Measurements from ENCODE around the gene GPR146.

GPR146 gene

DNA sequence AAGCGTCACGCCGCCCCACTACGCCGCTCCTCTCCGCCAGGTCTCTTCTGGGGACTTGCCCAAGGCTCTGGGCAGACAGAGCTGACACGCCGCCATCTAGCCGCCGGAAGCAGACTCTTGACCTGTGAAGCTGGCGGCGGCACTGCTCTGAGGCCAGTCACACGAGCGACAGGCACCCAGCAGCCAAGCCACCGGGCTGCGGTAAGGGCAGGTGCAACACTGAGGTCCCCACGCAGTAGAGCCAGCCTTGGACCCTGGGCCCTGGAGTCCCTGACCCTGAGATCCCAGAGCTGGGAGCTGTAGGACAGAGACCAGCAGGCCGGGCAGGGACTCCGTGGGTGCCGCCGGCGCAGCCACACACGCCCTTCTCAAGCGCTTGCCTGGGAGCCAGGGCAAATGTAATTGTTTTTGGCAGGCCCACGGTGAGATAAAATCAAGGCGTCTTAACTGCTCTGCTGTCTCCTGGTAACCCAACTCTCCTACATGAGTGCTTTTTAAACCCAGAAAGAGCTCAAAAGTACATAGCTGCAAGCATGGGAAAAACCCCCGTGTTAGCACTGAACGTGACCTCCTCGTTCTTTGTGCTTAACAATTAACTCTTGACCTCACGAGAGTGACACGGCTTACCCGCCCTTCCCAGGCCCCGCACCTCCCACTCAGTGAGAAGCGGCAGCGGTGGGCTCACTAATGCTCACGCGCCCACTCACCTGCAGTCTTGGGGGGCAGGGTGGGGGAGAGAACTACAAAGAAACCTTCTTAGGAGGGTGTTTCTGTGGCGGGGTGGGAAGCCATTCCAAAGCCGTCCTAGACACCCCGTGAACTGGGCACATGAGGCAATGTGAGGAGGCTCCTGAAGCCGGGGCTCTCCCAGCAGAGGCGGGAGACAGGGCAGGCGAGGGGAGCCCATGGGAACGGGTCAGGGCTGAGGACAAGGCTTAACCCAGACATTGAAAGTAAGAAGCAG lies 52.1 kb downstream of the GPR146 start:
- Mint-ChIP-seq H3K36me3 (peaks cover 8% of the 10 kb centered on the region), H3K27ac (no peak overlapping the region), H3K27me3 (no peaks in the 10 kb centered on the region)

DNA sequence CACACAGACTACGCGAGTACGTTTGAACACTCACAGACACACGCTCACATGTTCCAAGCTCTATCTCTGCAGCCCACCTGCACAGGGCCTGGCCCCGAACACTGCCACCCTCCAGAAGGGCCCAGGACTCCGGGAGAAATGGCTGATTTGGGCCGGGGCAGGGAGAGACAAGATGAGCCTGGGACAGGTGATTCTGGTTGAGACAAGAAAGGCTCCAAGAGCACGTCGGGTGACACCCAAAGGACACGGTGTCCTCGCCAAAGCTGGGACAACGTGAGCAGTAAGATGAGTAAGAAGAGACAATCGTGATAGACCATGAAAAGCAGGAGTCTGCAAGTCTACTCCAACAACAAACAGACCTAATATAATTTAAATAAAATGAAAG lies 52.8 kb downstream of the GPR146 start:
- Mint-ChIP-seq H3K36me3 (peaks cover 8% of the 10 kb centered on the region), H3K9me3 (no peaks in the 10 kb centered on the region), H3K27ac (no peak overlapping the region), H3K4me1 (no peaks in the 10 kb centered on the region), H3K27me3 (no peaks in the 10 kb centered on the region), H3K4me3 (no peak overlapping the region)

More for the DNA sequence above, 52.1 kb downstream of the GPR146 start:
- Mint-ChIP-seq H3K9me3 (no peaks in the 10 kb centered on the region), H3K4me1 (no peaks in the 10 kb centered on the region), H3K4me3 (no peak overlapping the region)

DNA sequence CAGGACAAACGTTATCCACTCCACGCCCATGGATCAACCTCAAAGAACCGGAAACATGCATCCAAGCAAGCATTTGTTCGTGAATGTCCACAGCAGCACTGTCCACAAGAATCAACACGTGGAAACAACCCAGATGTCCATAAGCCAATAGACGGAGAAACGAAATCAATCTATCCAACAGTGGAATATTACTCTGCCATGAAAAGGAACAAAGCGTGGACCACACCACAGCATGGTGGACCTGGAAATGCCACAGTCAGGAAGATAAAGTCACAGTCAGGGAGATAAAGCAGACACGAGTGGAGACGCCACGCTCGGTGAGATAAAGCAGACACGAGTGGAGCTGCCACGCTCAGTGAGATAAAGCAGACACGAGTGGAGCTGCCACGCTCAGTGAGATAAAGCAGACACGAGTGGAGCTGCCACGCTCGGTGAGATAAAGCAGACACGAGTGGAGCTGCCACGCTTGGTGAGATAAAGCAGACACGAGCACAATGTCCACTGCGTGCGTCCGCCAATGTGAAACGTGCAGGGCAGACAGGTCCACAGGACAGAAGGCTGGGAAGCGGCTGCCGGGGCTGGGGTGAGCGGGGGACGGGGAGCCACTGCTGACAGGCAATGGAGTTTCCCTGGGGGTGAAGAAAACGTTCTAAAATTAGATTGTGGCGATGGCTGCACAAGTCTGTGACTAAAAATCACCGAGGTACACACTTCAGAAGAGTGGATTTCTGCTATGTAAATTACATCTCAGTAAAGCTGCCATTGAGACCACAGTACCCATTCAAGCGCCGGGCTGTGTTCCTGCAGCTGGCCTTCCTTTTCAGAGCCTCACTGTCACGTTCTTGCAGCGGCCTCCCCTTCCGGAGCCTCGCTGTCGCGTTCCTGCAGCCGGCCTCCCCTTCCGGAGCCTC lies 54.2 kb downstream of the GPR146 start:
- peaks cover 8% of the 10 kb centered on the region for H3K36me3 Mint-ChIP-seq
- H3K4me3 Mint-ChIP-seq, result no peak overlapping the region
- H3K4me1 Mint-ChIP-seq, result no peaks in the 10 kb centered on the region
- H3K27ac Mint-ChIP-seq, result no peak overlapping the region
- H3K9me3 Mint-ChIP-seq, result no peaks in the 10 kb centered on the region
- H3K27me3 Mint-ChIP-seq, result no peaks in the 10 kb centered on the region

DNA sequence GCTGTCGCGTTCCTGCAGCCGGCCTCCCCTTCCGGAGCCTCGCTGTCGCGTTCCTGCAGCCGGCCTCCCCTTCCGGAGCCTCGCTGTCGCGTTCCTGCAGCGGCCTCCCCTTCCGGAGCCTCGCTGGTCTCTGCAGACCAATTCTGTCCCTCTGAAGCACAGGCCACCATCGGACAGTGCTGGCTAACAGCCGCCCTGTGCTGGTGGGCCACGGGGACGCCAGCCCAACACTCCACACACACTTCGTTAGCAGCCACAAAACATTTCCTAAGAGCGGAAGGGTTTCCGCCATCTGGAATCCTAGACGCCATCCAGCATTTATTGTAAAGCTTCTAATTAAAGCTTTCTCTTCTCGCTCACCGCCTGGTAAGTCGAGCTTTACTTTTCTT lies 54.8 kb downstream of the GPR146 start:
- H3K4me1 Mint-ChIP-seq, result no peaks in the 10 kb centered on the region
- H3K9me3 Mint-ChIP-seq, result no peaks in the 10 kb centered on the region
- H3K4me3 Mint-ChIP-seq, result no peak overlapping the region
- no peak overlapping the region for H3K27ac Mint-ChIP-seq
- H3K36me3 Mint-ChIP-seq, result peaks cover 8% of the 10 kb centered on the region
- H3K27me3 Mint-ChIP-seq, result no peaks in the 10 kb centered on the region

DNA sequence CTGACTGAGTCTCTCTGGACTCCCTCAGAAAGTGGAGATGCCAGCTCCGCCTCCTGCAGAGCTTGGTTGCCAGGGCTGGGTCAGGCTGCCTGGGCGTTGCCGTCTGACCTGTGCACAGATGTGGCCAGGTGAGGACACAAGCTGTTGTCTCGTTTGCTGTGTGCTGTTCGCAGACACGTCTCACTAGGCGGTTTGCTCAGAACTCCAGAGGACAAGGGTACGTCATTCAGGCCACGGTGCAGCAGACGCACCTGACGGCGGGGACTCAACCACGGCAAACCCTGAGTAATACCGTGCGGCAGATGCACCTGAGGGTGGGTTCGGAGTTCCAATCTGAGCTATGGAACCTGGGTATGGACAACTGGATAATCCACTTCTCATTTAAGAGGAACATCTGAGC lies 55.3 kb downstream of the GPR146 start:
- H3K4me1 Mint-ChIP-seq, result peaks cover 4% of the 10 kb centered on the region

DNA sequence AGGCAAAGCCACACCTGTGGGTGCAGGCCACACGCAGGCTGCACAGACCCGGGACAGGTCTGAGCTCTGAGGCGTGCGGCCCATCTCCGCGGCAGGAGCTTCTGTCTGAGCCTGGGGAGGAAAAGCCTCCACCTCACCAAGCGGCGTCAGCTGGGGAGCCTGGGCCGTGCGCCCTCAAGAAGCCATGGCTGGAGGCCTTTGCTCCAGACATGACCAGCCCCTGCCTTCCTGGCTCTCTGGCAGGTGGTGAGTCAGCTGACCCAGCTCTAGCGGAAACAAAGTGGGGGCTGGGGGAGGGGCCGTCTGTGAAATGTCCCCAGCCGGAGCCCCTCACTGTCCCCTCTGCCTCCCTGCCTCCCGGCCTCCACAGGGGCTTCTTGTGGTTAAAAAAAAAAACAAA lies 56.0 kb downstream of the GPR146 start:
- H3K36me3 Mint-ChIP-seq, result peaks cover 8% of the 10 kb centered on the region
- no peak overlapping the region for H3K4me3 Mint-ChIP-seq
- no peak overlapping the region for H3K27ac Mint-ChIP-seq

More for the DNA sequence above, 55.3 kb downstream of the GPR146 start:
- Mint-ChIP-seq H3K27me3 (no peaks in the 10 kb centered on the region), H3K27ac (no peak overlapping the region), H3K36me3 (peaks cover 8% of the 10 kb centered on the region), H3K4me3 (no peak overlapping the region), H3K9me3 (no peaks in the 10 kb centered on the region)

DNA sequence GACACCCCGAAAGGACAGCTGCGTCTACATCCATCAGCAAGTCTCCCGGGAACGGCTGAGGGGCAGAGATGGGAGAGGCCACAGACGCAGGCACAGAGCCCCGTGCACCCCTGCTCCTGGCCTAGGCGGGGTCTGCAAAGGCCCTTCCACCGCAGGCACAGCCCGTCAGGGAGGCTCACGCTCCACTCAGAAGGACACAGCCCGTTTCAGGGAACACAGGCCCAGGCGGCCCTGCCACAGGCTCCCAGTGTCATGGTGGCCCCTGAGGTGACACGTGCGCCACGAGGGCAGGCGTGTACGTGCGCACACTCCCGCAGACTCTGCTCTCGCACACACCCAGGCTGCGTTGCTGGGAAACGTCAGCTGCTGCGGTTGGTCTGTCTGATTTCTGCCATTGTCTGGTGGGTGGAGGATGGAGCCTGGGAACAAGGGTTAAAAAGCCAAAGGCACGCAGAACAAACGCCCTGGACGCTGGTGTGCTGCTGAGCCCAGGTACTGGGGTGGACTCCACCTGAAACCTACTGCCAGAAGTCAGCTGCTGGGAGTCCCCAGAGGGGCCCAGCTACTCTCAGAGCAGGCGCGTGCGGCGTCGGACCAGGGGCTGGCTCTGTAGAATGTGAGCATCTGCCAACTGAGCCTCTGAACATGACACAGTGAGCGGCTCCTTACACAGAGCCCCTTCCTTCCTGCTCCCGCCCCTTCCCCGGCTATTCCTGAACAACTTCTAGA lies 56.7 kb downstream of the GPR146 start:
- Mint-ChIP-seq H3K27ac (no peak overlapping the region), H3K4me3 (no peak overlapping the region), H3K9me3 (no peaks in the 10 kb centered on the region), H3K27me3 (no peaks in the 10 kb centered on the region), H3K36me3 (peaks cover 8% of the 10 kb centered on the region), H3K4me1 (peaks cover 11% of the 10 kb centered on the region)

More for the DNA sequence above, 56.0 kb downstream of the GPR146 start:
- Mint-ChIP-seq H3K4me1 (peaks cover 11% of the 10 kb centered on the region), H3K27me3 (no peaks in the 10 kb centered on the region), H3K9me3 (no peaks in the 10 kb centered on the region)

DNA sequence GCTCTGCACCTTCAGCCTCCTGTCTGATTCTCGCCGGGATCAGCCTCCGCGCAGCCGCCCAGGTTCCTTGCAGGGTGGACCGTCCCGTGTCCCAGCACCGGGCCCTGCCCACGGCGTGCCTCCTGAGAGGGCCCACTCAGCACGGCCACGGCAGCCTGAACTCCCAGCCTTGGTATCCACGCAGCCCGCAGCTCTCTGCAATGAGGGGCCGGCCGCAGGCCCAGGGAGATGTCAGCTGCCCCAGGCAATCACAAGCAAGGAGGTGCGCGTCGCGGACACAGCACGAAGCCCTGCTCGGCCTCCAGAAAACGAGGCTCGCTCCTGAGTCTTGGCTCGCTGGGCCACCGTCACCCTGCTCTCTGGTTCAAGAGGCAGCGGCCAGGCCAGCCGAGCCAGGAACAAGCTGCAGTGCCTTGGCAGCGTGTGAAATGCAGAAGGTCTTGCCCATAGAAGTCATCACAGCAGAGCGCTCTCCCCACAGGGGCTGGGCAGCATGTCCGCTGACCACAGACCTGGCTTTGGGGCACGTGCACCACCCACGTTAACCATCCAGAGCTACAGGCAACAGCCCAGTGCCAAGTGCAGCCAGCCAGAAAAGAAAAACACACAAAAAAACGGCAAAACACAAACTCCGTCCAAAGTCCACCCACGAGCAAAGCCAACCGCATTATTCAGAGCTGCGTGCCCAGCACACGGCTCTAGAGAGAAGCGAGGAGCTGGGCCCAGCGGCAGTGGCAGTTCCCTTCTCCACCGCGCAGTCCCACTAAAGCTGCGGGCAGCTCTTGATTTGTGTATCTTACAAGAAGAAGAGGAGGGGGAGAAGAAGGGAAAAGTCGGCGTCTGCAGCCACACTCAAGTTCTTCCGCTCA lies 57.5 kb downstream of the GPR146 start:
- Mint-ChIP-seq H3K36me3 (peaks cover 8% of the 10 kb centered on the region), H3K4me1 (peaks cover 11% of the 10 kb centered on the region), H3K27me3 (no peaks in the 10 kb centered on the region), H3K9me3 (no peaks in the 10 kb centered on the region), H3K27ac (no peak overlapping the region), H3K4me3 (no peak overlapping the region)

DNA sequence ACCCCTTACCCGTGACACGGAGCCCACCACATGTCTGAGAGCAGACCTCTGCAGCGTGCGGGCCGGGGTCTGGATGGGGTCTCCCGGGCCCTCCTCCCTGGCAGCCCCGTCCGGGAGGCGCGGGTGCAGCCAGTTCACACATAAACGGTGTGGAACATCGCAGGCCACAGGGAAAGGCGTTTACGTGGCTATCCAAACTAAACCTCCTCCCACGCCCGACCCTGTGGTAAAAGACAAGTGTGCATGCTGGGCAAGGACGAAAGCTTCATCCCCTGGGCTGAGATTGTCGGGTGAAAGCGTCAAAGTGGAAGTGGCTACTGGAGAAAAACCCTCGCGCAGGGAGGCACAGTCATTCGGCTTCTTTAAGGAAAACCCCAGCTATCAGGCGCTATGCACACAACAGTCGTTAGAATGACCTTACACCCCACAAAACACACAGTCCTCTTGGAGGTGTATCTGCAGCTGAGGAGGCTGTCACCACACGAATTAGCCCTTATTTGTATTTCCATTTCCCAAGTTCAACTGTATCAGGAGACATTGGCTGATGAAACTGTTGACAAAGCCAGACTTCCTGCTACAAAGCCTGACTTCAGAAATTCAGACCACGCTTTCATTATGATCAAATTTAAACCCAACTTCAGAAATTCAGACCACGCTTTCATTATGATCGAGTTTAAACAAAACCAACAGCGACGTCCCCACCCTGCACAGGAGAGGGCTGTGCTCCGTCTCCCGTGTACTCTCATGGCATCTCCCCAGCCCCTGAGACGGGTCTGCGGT lies 58.9 kb downstream of the GPR146 start:
- Mint-ChIP-seq H3K27ac (no peak overlapping the region), H3K36me3 (peaks cover 3% of the 10 kb centered on the region), H3K27me3 (no peaks in the 10 kb centered on the region), H3K4me3 (no peak overlapping the region), H3K9me3 (no peaks in the 10 kb centered on the region), H3K4me1 (peaks cover 11% of the 10 kb centered on the region)

DNA sequence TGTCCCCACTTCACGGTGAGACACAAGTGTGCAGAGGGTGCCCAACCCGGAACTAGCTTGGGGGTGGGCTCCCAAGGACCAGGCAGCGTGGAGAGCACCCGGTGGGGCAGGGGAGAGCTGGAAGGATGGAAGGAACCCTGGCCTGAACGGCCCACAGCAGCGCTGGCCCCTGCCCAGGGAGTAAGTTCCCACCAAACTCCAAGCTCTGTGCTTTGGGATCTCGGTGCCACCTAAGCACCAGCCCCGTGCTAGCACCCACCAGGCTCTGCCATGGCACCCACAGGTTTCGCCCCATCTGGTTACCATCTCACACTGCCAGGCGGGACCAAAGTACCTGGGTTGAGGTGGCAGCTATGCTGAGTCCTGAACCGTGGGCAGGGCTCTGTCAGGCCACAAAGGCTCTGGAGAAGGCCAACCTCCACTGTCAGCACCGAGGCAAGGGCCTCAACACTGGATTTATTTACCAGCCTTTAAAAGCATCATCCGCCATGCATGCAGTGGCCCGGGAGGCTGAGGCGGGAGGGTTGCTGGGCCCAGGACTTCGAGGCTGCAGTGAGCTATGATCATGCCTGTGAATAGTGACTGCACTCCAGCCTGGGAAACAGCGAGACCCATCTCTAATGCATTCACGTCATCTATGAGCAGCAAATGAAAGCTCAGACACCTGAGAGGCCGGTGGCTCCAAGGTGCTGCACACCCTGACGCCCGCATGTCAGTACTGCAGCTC lies 59.6 kb downstream of the GPR146 start:
- Mint-ChIP-seq H3K4me1 (peaks cover 11% of the 10 kb centered on the region), H3K9me3 (no peaks in the 10 kb centered on the region), H3K27me3 (no peaks in the 10 kb centered on the region), H3K27ac (no peak overlapping the region), H3K4me3 (no peak overlapping the region), H3K36me3 (peaks cover 2% of the 10 kb centered on the region)

DNA sequence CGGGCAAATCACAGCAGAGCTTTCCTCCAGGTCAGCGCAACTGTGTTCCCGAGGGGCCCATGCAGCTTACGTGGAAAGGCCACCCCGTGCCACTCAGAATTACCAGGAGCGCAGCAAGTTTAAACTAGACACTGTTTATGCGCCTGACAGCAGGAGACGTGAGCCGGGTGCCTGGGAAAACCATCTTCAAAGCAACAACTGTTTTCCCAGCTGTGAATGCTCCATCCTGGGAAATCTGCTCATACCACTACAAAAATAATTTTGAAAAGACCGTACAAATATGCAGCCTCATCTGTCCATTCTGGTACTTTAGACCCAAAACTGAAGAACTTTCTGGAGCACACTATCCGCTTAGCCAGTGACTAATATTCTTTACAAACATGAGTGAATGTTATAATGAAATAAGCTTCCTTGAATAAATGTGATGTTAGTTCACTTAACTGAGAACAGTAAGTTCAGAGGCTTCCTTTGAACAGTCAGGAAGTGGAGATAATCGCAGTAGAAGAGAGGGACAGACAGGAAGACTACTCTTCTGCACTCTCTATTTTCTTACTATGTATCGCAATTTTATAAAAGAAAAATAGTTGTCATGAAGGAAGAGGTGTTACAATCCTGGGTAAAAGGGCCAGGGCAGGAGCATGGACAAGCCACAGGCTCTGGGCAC lies 60.3 kb downstream of the GPR146 start:
- Mint-ChIP-seq H3K36me3 (no peaks in the 10 kb centered on the region), H3K4me1 (peaks cover 11% of the 10 kb centered on the region), H3K27ac (no peak overlapping the region), H3K27me3 (no peaks in the 10 kb centered on the region), H3K9me3 (no peaks in the 10 kb centered on the region), H3K4me3 (no peak overlapping the region)

DNA sequence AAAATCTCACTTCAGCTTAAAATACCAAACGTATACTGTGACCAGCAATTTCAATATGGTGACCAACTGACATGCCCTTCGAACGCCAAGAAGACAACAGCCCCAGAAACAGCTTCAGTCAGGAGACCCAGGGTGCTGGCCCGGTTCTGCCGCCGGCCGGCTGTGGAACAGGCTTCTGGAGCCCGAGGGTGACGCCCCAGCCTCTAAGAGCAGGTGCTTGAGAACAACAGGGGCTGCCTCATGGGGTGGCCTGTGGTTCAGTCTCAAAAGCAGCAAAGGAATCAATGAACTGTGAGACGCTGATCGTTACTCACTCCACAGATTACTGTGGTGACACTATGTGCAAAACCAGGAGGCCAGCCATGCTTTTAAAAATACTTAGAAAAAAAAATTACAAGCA lies 60.8 kb downstream of the GPR146 start:
- Mint-ChIP-seq H3K36me3 (no peaks in the 10 kb centered on the region), H3K9me3 (no peaks in the 10 kb centered on the region), H3K27me3 (no peaks in the 10 kb centered on the region), H3K4me1 (peaks cover 11% of the 10 kb centered on the region), H3K27ac (no peak overlapping the region), H3K4me3 (no peak overlapping the region)

Measured in activated naive CD4-positive, alpha-beta T cell treated with anti-CD3 and anti-CD28 coated beads, Interleukin-2, amount 50 U/mL, for 24 hours (primary cell).